Adipose tissue (tissue), 3 donors: ENCODE data around the gene BTBD16. TPM values are rescaled to one million over a fixed set of nuclear protein-coding genes. Genes with fewer than 3 reads are reported as not detected.

Experiments used
- H3K27ac ChIP-seq: one replicate; pipeline ENCODE4 v1.5.1; 2013; ENCODE audit warnings: low read depth, low read length
- WGBS, 3 donors: extraction: QIAGEN DNeasy Blood & Tissue Kit; methylation state at CpG; one replicate each; pipeline ENCODE4 v1.1.7; 2013; 5-methylcytosine and 5-hydroxymethylcytosine counted together
- polyA plus RNA-seq, 3 donors: library from polyadenylated mRNA; stranded (reverse); fragments of 200-250 nt; gene quantifications; one replicate each; pipeline ENCODE4 v1.2.3, GENCODE V29; 2013
- donor health status: healthy with polysubstance abuse.
- donor health status: Bipolar disorder and iron deficiency.
- donor health status: healthy.

The BTBD16 gene
- polyA plus RNA-seq, 3 donors: 0.04 to 0.34 (median 0.07) TPM

DNA sequence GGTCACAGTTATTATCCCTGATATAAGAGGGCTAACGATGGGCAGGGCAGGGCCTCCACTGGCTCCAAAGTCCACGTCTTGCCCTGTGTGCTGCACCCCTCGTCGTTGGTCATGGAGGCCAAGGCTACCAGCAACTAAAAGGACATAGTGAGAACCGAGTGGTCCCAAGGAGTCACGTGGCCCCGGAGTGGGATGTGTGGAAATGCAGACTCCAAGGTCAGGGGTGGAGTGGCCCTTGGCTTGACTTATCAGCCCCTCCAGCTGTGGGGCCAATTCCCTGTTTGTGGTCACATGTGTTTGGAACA lies 30.7 kb downstream of the BTBD16 start:
- H3K27ac ChIP-seq: no peak overlapping the region
- WGBS, 3 donors: 79 to 91% (median 89%) methylated on average over 6 to 7 of the region's 7 CpGs

DNA sequence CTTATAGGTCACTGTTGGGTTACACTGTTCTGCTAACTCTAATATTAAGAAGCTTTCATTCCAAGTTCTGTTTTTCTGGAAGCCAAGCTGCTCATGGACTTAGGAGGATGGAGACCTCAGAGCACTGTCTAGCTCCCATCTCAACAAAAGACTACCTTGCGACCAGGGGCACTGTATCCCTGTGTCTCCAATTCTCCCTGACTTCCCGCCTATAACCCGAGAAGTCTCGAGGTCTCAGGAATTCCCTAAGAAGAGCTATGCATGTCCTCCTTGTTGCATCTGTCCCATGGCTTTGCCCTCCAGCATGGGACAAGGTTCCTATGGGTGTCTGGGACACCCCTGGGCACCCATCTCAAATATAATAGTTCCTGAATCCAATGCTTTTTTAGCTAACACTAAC lies 31.2 kb downstream of the BTBD16 start:
- 90 to 100% (median 92%) methylated on average over 4 of the region's 4 CpGs for WGBS, 3 donors
- no peak overlapping the region for H3K27ac ChIP-seq

GRCh38 chr10:122303271-122304053 lies 32.4 kb downstream of the BTBD16 start:
- WGBS, 3 donors: 79 to 87% (median 87%) methylated on average over 9 of the region's 9 CpGs

DNA sequence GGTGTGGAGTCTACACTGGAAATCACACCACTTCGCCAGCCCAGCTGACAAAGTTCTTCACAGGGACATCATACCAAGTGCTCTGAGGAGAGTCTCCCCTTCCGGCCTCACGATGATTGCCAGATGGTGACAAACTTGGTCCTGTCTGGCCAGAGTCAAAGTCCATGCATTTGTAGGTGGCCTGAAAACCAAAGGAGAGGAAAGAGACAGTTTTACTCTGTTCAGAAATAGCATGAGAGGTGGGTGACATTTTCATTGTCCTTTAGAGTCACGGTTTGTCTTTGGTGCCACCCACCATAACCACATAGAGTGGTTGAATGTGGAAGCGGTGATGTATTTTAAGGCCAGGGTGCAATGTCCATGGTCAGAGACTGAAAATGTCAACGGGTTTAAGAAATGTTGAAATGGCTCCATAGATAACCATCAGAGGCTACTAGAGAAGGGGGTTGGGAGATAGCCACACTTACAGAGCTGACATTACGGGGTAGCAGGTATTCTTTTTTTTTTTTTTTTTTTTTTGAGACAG lies 33.0 kb downstream of the BTBD16 start:
- no peak overlapping the region for H3K27ac ChIP-seq
- WGBS, 3 donors: 92 to 94% (median 94%) methylated on average over 7 of the region's 7 CpGs

More at GRCh38 chr10:122303271-122304053, 32.4 kb downstream of the BTBD16 start:
- H3K27ac ChIP-seq: no peak overlapping the region

DNA sequence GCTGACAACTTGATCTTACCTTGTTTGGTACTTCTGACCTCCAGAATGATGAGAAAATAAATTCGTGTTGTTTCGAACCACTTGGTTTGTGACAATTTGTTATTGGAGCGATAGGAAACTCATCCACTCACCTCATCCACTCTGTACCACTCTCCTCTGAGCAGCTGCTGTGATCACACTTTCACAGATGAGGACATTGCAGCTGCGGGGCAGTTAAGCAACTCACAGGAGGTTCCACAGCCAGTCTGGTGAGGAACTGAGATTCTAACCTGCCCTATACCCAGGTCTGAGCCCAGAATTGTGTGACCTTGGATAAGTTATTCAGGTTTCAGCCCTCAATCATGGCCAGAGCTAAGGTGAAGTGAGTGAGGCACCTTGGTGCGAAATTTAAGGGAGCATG lies 35.2 kb downstream of the BTBD16 start:
- no peak overlapping the region for H3K27ac ChIP-seq
- WGBS, 3 donors: 94 to 97% (median 96%) methylated on average over 5 of the region's 5 CpGs

DNA sequence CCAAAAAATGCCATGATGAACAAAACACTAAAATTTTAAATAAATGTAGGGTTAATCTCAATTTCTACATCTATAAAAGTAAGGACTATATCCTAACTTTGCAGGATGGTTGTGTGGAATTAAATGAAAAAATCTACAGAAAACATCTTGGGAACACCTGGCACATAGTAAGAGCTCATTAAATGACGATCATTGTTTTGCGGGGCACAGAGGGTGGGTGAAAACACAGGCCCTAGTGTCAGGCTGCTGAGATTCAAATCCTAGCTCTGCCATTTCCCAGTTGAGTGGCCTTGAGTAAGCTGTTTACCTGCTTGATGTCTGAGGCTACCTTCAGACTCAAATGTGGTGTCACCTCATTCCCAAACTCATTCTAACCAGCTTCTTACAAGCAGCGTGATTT lies 35.6 kb downstream of the BTBD16 start:
- WGBS, 3 donors: 63 to 76% (median 66%) methylated on average over 3 of the region's 3 CpGs
- no peak overlapping the region for H3K27ac ChIP-seq

GRCh38 chr10:122307669-122308416 lies 36.7 kb downstream of the BTBD16 start:
- H3K27ac ChIP-seq: no peak overlapping the region
- WGBS, 3 donors: 29 to 51% (median 29%) methylated on average over 13 of the region's 13 CpGs

DNA sequence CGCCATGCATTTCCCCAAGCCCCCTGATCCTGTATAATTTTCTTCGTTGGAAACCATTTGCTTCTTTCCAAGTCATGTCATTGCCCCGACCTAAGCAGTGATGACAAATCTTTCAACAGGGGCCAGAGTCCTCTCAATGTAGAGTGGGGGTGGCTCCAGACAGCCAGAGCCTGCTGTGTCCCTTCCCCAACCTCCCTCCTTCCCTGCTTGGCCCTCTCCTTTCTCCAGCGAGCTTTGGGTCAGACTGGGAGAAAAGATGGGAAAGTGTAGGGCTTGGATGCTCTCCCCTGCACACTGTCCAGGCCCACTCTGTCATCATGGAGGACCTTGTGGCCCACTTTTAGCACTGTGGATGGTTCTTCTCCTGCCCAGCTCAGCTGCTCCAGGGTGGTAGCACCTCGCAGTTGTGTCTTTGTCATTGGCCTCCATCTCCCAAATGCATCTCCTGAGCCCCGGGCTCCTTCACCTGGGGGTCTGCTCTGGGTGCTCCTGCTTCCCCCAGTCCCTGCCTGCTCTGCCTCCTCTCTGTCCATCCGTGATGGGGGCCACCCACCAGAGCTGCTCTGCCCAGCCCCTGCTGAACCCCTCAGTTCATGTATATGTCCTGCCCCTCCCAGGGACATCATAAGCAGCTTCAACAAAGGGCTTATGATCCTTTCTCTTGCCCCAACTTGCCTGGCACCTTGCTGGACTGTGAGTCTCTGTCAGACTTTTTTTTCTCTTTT lies 37.5 kb downstream of the BTBD16 start:
- WGBS, 3 donors: 60 to 87% (median 64%) methylated on average over 7 of the region's 7 CpGs
- H3K27ac ChIP-seq: no peak overlapping the region

DNA sequence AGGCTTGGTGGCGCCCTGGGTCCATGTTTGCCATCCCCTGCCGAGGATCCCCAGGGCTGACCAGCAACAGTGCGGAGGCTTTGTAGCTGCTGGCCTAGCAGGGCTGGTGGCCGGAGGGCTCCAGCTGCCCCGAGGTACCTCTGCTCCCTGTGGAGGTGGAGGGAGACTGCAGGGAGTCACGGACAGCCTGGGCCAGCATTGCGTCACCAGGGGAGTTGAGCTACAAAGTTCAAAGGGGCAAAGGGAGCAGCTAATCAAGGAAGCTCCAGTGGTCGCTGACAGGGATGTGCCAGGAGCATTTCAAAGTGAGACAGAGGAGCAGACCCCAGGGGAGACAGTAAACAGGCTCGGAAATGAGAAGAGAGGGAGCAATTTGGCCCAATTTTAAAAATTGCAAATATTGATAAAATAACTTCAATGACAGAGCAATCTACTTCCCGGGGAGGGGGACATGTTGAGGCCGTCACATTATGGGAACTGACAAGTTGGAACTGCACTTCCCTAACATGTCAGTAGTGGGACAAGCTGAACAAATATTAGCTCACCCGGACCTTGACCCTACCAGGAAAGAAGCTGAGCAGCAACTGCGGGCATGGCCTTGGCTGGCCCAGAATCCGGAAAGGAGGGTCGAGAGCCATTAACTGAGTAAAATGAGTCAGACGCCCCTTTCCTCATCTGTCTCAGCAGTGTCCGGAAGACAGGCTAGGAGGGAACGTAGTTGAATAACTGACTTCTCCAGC lies 39.4 kb downstream of the BTBD16 start:
- 45 to 62% (median 50%) methylated on average over 18 of the region's 18 CpGs for WGBS, 3 donors
- H3K27ac ChIP-seq: no peak overlapping the region

DNA sequence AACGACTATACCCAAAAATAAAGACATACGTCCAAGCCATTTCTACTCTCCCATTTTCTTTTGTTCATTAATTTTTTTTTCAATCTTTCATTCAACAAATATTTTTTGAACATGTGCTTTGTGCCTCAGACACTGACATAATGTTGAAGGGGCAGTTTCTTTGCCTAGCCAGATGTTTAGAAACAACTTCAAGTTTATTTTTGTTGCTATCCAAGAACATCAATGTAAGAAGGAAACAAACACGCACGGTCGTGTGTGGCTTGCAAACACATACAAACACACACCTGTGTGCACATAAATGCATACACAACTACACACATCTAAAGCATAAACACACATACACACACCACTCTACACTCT lies 39.9 kb downstream of the BTBD16 start:
- H3K27ac ChIP-seq: no peak overlapping the region
- WGBS, 3 donors: 51 to 80% (median 66%) methylated on average over 5 of the region's 5 CpGs

DNA sequence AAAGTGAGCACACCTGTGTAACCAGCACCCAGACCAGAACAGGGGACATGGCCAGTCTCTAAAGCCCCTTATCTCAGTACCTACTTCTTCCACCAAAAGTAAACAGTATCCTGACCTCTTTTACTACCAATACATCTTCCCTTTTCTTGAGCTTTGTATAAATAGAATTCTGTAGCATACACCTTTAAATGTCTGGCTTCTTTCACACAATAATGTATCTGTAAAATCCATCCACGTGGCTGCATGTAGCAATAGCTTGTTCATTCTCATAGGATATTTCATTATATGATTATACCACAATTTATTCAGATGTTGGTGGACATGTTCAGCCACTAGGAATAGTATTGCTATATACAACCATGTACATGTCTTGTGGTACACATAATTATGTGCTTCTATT lies 40.6 kb downstream of the BTBD16 start:
- WGBS, 3 donors: 40 to 55% (median 47%) methylated on average over 1 of the region's 1 CpG
- H3K27ac ChIP-seq: no peak overlapping the region

DNA sequence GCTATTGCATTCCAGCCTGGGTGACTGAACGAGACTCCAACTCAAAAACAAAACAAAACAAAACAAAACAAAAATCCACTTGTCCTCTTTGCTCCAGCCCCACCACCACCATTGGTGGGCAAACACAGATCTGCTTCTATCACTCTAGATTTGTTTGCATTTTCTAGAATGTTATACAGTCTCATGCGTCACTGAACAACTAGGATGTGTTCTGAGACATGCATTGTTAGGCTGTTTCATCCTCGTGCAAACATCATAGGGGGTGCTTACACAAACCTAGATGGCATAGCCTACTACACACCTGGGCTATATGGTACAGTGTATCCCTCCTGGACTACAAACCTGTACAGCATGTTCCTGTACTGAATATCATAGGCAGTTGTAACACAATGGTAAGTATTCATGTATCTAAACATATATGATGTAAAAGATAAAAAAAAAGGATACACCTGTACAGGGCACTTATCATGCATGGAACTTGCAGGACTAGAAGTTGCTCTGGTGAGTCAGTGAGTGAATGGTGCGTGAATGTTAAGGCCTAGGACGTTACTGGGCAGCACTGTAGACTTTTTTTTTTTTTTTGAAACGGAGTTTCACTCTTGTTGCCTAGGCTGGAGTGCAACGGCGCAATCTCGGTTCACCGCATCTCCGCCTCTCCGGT lies 45.3 kb downstream of the BTBD16 start:
- 94 to 96% (median 96%) methylated on average over 12 of the region's 12 CpGs for WGBS, 3 donors

GRCh38 chr10:122321960-122322359 lies 50.9 kb downstream of the BTBD16 start:
- H3K27ac ChIP-seq: no peak overlapping the region
- WGBS, 3 donors: 71 to 81% (median 78%) methylated on average over 4 of the region's 4 CpGs

More for the DNA sequence above, 45.3 kb downstream of the BTBD16 start:
- H3K27ac ChIP-seq: no peak overlapping the region

DNA sequence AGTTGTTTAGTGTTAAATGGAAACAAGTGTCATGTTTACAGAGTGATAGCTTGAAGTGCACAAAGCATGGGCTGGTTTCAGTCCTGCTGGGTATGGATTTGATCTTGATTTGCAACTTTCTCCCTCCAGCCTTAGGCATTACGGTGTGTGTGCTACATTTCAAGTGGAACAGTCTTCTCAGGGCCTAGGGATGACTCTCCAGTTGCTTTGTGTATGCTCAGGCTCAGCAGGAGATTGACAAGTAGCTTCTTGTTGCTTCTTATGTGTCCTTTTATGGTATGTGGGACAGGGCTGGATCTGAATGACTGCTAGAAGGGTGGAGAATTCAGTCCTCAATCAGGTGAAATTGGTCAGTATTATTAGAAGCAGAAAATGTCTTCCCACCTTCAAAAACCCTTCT lies 52.1 kb downstream of the BTBD16 start:
- 79 to 83% (median 80%) methylated on average over 1 of the region's 1 CpG for WGBS, 3 donors
- H3K27ac ChIP-seq: no peak overlapping the region

GRCh38 chr10:122323941-122324675 lies 53.0 kb downstream of the BTBD16 start:
- WGBS, 3 donors: 87 to 93% (median 89%) methylated on average over 5 of the region's 5 CpGs
- H3K27ac ChIP-seq: no peak overlapping the region

DNA sequence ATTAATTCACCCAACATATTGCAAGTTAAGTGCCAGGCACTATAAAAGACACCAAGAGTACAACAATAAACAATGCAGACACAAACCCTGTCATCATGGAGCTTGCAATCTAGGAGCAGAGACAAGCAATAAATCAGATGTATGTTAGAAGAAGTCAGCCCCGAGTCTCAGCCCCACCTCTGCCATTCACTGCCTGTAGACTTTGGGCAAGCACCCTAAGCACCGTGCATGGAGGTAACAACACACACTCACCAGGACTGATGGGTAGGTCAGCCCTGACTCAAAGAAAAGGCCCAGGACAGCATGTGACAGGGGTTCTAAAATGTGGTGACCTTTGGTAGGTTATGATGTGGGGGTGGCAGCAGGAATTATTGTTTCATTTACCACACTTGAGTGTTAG lies 54.1 kb downstream of the BTBD16 start:
- WGBS, 3 donors: 86 to 94% (median 94%) methylated on average over 2 of the region's 2 CpGs

DNA sequence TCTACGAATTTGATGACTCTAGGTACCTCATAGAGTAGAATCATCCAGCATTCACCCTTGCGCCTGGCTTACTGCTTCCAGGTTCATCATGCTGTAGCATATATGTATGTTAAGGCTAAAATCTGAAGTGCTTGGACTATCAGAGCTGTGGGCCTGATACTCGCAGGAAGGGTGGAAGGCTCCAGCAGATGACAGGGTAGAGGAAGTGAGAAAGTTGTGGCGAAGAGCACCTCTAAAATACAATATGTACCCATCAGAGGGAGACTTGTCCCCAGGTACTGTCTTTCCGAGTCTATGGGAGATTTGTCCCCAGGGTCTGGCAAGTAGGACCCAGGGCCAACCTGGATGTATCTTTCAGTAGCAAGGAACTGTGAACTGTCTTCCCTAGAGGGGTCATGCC lies 55.3 kb downstream of the BTBD16 start:
- 85 to 91% (median 87%) methylated on average over 5 of the region's 5 CpGs for WGBS, 3 donors
- no peak overlapping the region for H3K27ac ChIP-seq

More for the DNA sequence above, 54.1 kb downstream of the BTBD16 start:
- no peak overlapping the region for H3K27ac ChIP-seq
